ENCODE results near the gene NLE1. TPM values are rescaled to one million over a fixed set of nuclear protein-coding genes. Genes with fewer than 3 reads are reported as not detected.
A peak's percentile ranks its signal among the peaks of the same experiment; 100 is the strongest.

NLE1 gene
- total RNA-seq, 1 experiment from 2014 or later, result 17.6 TPM

GRCh38 chr17:35087731-35088355 lies 54.3 kb downstream of the NLE1 start:
- DNase-seq (ENCODE audit: low spot score), result peak; percentile 14

GRCh38 chr17:35086931-35087573 lies 55.1 kb downstream of the NLE1 start:
- DNase-seq (ENCODE audit: low spot score), result no peak

GRCh38 chr17:35086164-35086563 lies 55.9 kb downstream of the NLE1 start:
- no peak for DNase-seq (ENCODE audit: low spot score)

GRCh38 chr17:35084987-35085386 lies 57.1 kb downstream of the NLE1 start:
- DNase-seq (ENCODE audit: low spot score), result peak; percentile 41

- no peak for DNase-seq (ENCODE audit: low spot score)
Measured at GRCh38 chr17:35083071-35083470, 59.0 kb downstream of the NLE1 start.

- peak; percentile 61 for DNase-seq (ENCODE audit: low spot score)
Measured at GRCh38 chr17:35082073-35082657, 59.9 kb downstream of the NLE1 start.

GRCh38 chr17:35081638-35082037 lies 60.5 kb downstream of the NLE1 start:
- no peak for DNase-seq (ENCODE audit: low spot score)

GRCh38 chr17:35080536-35080935 lies 61.6 kb downstream of the NLE1 start:
- no peak for DNase-seq (ENCODE audit: low spot score)

- DNase-seq (ENCODE audit: low spot score), result no peak
Measured at GRCh38 chr17:35079547-35080423, 62.3 kb downstream of the NLE1 start.

Other genes starting within 250 kb of the NLE1 start
- 1.9 and 2.9 TPM in 2 replicates for gene CCT6B, start 180.8 kb downstream of the NLE1 start, total RNA-seq (2014; rRNA removed; shearing (Covaris generic))
- 10.8 and 11.1 TPM in 2 replicates for gene ZNF830, start 180.8 kb downstream of the NLE1 start, total RNA-seq (2014; rRNA removed; shearing (Covaris generic))
- gene LIG3, start 161.8 kb downstream of the NLE1 start, total RNA-seq (2014; rRNA removed; shearing (Covaris generic)), result 23.6 and 31.9 TPM in 2 replicates
- gene RFFL, start 78.6 kb downstream of the NLE1 start, total RNA-seq (2014; rRNA removed; shearing (Covaris generic)), result 18.5 and 20.7 TPM in 2 replicates
- gene RAD51D, start 22.4 kb downstream of the NLE1 start, total RNA-seq (2014; rRNA removed; shearing (Covaris generic)), result 11.8 and 11.9 TPM in 2 replicates
- gene FNDC8, start 20.7 kb downstream of the NLE1 start, total RNA-seq (2014; rRNA removed; shearing (Covaris generic)), result 0.25 TPM in 1 of 2 replicates, not detected in the other
- not detected in 2 replicates for gene UNC45B, start 5.5 kb upstream of the NLE1 start, total RNA-seq (2014; rRNA removed; shearing (Covaris generic))
- gene SLC35G3, start 52.1 kb upstream of the NLE1 start, total RNA-seq (2014; rRNA removed; shearing (Covaris generic)), result not detected in 2 replicates
- 28.8 and 35.1 TPM in 2 replicates for gene SLFN5, start 100.8 kb upstream of the NLE1 start, total RNA-seq (2014; rRNA removed; shearing (Covaris generic))
- gene SLFN11, start 231.3 kb upstream of the NLE1 start, total RNA-seq (2014; rRNA removed; shearing (Covaris generic)), result 37.0 and 47.6 TPM in 2 replicates

Measured in H4 (cell line).